Stimulated activated CD8-positive, alpha-beta memory T cell treated with anti-CD3 and anti-CD28 coated beads, Interleukin-15, amount 100 ng/mL, for 4 hours (primary cell): ENCODE data around the gene TNS2.
A peak's percentile ranks its signal among the peaks of the same experiment; 100 is the strongest.
"Not testable (repeated sequence)": the region's sequence is repeated elsewhere in the genome, so short reads cannot be mapped to it uniquely, and the experiment has no call there.

Experiments
- DNase-seq, 2 donors: peaks; one replicate each; pipeline ENCODE4 v3.0.0-alpha.2; 2020; ENCODE audit warnings: low read depth in 2 of 2

TNS2 gene

DNA sequence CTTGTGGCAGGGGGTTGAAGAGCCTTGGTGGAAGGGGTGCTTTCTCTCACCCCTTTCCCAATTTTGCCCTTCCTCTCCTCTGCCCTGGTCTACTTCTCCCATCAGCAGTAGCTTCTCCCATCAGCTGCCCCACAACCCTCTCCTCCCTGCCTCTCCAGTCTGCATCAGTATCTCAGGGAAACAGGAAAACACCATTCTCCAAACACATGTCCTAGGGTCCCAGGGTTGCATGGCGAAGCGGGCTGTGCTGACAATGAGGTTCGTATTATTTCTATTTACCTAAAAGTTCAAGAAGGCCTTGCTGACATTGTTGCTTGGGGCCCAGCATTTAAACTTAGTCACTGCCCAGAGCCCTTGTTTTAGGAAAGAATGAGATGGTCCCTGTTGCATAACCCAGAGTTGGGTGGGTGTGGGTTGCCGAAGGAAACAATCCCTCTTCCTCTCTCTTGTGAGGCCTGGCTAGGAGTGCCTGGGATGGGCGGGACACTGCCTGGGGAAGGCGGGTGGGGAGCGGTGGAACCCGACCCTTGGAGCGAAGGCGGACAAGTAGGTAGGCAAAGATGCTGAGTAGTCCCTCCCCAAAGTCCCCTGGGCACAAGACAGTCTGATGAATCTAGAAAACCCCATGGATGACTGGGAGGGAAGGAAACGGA is 46.4 kb downstream of the TNS2 start:
- no peak for DNase-seq

DNA sequence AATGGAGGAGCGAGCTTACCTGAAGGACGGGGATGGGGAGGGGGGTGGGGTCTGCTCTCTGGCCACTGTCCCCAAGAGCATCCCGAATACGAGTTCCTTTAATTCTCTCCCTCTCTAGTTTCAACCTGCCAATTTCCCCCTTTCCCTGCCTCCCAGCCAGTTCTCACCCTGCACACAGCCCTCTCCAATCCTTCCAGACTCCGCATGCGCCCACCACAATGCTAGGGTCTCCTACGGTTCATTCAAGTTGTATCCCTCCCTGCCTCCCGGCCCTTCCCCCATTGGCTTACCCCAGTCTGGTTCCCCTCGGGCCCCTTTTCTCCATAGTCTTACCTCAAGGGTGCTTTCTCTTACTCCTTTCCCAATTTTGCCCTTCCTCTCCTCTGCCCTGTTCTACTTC is 46.9 kb downstream of the TNS2 start:
- DNase-seq, result no peak

- no peak for DNase-seq
These were observed 47.3 kb downstream of the TNS2 start for GRCh38 chr12:53097207-53097563.

DNA sequence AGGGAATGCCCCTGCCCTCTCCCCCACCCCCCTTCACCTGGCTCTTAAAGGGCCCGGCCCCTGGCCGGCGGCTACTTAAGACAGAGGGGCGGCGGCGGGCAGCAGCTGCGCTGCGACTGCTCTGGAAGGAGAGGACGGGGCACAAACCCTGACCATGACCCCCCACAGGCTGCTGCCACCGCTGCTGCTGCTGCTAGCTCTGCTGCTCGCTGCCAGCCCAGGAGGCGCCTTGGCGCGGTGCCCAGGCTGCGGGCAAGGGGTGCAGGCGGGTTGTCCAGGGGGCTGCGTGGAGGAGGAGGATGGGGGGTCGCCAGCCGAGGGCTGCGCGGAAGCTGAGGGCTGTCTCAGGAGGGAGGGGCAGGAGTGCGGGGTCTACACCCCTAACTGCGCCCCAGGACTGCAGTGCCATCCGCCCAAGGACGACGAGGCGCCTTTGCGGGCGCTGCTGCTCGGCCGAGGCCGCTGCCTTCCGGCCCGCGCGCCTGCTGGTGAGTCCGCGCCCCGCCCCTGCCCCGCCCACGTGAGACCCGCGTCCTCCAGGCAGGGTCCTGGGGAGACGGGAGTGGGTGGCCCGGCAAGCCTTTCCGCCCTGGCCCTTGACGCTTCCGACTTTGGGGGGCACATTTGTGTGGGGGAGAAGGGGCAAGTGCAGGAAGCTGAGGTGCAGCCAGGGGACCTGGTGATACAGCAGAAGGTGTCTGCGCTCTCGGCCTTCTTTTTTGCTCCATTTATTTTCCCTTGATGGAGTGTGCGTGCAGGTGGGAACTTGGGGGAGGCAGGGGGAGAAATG is 47.9 kb downstream of the TNS2 start, which contains the start of gene IGFBP6:
TSS of gene IGFBP6 (plus strand) at position 104 of the 790 bp plus-strand sequence. CDS start at position 155, 51 bp downstream.
- peak in 1 of 2 donors; percentile 34 for DNase-seq

- no peak for DNase-seq
These were observed 48.6 kb downstream of the TNS2 start for GRCh38 chr12:53098354-53098981.

- DNase-seq, result peak; percentile 69 to 78
These were observed 49.4 kb downstream of the TNS2 start for GRCh38 chr12:53099071-53099882.

- DNase-seq, result no peak
These were observed 50.7 kb downstream of the TNS2 start for GRCh38 chr12:53100466-53101151.

DNA sequence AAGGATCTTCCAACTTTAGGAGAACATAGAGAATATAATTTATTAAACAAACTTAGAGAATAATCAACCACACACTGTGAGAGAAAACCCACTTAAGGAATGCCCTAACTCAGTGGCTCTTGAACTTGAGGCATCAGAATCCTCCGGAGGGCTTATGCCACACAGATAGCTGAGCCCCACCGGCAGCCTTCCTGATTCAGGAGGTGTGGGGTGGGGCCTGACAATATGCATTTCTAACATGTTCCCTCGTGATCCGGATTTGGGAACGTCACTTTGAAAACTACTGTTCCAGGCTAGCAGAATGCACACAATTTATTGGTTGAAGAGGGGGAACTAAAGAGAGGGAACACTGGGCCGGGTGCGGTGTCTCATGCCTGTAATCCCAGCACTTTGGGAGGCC is 51.4 kb downstream of the TNS2 start:
- no peak for DNase-seq

- DNase-seq, result no peak
These were observed 52.3 kb downstream of the TNS2 start for GRCh38 chr12:53101931-53102781.

- peak; percentile 9 to 42 for DNase-seq
These were observed 53.3 kb downstream of the TNS2 start, which contains the start of gene SOAT2 for GRCh38 chr12:53102883-53103807. Gene SOAT2 (plus strand): TSS chr12:53103486. CDS start chr12:53103578, 92 bp downstream.

DNA sequence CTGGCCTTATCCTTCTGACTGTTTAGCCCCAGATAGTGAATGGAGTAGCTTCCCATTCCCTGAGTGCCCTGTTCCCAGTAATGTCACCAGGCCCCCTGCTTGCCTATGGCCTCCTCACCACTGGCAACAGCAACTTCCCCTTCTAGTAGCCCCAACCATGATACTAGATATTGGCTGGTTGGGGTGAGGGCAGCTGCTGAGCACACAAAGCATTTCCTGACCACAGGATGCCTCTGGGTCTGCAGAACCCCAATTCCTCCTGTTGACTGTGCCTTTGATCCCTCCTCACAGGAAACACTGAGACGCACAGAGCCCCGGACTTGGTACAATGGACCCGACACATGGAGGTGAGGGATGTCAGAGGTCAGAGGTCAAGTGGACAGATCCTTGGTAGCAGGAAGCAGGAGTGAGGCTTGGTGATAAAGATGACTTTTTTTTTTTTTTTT is 54.0 kb downstream of the TNS2 start:
- no peak for DNase-seq

DNA sequence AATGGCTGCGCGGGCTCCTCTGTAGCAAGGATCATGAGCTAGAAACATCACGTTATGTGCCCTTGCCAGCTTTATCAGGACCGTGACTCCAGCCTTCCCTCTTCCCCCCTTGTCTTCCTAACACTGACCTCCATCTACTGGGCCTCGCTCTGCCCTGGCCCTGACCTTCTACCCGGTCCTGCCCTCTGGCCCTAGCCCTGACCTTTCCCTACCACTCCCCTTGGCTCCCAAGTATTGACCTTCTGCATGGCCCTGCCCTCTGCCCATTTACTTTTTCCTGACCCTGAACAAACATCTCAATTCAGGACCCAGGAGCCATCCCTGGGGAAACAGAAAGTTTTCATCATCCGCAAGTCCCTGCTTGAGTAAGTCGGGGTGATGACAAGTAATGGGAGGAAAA is 55.4 kb downstream of the TNS2 start:
- no peak for DNase-seq

DNA sequence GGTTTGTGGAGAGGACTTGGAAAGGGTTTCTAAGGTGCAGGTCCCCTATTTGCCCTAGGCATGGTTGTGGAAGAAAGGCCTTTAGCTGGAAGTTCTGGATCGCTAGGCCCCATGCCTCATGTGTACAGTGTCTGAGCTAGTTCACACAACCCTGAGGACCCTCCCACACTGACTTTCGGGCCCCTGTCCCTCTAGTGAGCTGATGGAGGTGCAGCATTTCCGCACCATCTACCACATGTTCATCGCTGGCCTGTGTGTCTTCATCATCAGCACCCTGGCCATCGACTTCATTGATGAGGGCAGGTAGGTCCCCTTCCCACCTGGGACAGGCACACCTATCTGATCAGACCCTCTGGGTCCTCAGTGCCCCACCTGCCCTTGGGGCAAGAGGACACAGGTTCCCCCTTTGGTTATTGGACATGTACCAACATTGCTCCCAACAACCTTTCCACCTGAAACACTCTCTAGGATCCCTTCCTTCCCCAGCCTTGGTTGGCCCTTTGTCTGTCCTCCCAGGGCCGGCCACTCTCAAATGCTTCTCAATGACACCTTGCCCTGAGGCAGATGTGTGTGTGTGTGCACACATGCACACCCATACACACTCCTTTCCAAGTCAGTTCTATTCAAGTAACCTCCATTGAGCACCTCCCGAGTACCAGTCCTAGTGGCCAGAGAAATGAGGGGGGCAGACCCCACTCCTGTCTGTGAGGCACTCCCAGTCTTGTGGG is 56.0 kb downstream of the TNS2 start:
- DNase-seq, result no peak

GRCh38 chr12:53107122-53107521 is 57.3 kb downstream of the TNS2 start:
- no peak for DNase-seq

- not testable (repeated sequence) for DNase-seq
These were observed 62.6 kb downstream of the TNS2 start for GRCh38 chr12:53112431-53112830.

- no peak for DNase-seq
These were observed 63.4 kb downstream of the TNS2 start for GRCh38 chr12:53113136-53113705.

DNA sequence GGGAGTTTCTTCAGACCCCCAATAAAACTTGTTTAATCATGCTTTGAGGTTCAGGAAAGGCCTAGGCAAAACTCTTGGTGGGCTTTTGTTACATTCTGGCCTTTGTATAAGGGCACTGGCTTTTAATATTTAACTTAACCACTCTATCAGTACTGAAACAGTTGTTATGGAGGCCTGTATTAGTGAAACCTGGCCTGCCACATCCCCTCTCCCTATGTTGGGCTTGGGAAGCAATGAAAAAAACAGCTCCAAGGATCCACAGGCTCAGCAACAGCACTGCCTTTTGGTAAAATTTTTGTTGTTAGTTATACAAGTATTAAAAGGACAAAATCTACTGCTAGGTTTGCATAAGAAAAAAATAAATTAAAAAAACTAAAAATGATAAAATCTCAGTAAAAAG is 64.1 kb downstream of the TNS2 start:
- no peak for DNase-seq
